HCT116 (cell line): Measurements from ENCODE around the gene H3-3A. TPM values are rescaled to one million over a fixed set of nuclear protein-coding genes. Genes with fewer than 3 reads are reported as not detected.

ENCODE experiments used
- ATAC-seq: fragments of 200-7000 bp; cut with Tn5 transposase; 2 replicates; pipeline ENCODE4 v1.9.1; 2020; ENCODE audit warnings: mild to moderate bottlenecking, moderate library complexity
- BruUV-seq: library from RNA; stranded (reverse); fragments of 400-500 nt; replicated peaks from 2 replicates; lab custom pipeline; 2021; lab: Mats Ljungman, UMichigan
- CTCF ChIA-PET: fragments of 300-600 bp; sonication (Branson Sonifier 250); formaldehyde crosslinking; loops from one replicate; lab custom pipeline; 2021; ENCODE audit warnings: antibody characterized with exemption; lab: Charles Lee
- POLR2A ChIA-PET: fragments of 300-600, 350-600 bp; sonication (Branson Sonifier 250); formaldehyde crosslinking; loops from one replicate; lab custom pipeline; 2021; ENCODE audit warnings: antibody characterized with exemption; lab: Charles Lee
- RAD21 ChIA-PET, 2 experiments: fragments of 300-600 bp; sonication (Branson Sonifier 250); formaldehyde crosslinking; loops; one replicate each; lab custom pipeline; 2023; ENCODE audit warnings: low total read pairs in 2 of 2; ENCODE audit not compliant: uncharacterized antibody in 2 of 2, unreplicated experiment in 2 of 2, low non-redundant PET in 1 of 2; lab: Charles Lee
- DNase-seq: peaks from one replicate; pipeline ENCODE4 v3.0.0-alpha.2; 2010; ENCODE audit warnings: low read depth, low spot score
- H2AFZ ChIP-seq: fragments of 200-600 bp; shearing (Covaris generic), sonication (generic); 2 replicates; pipeline ENCODE4 v1.6.1; 2017; ENCODE audit warnings: low read depth, mixed run types, mixed read lengths, antibody characterized with exemption, low read length; ENCODE audit not compliant: poor library complexity, severe bottlenecking
- H3K27ac ChIP-seq: 2 replicates; pipeline ENCODE4 v1.5.1; 2012; ENCODE audit warnings: low read depth, low read length
- H3K27me3 ChIP-seq: fragments of 200-600 bp; sonication (generic); 2 replicates; pipeline ENCODE4 v1.6.1; 2016; ENCODE audit warnings: mixed run types, low read length, mixed read lengths; ENCODE audit not compliant: insufficient read depth
- H3K36me3 ChIP-seq, 2 experiments: fragments of 200-500 bp in 1 of 2; fragments of 200-600 bp in 1 of 2; sonication (Bioruptor generic) in 1 of 2; sonication (generic) in 1 of 2; 2 replicates each; pipeline versions ENCODE4 v1.5.1 to v1.6.1; 2014 to 2016; ENCODE audit warnings: low read length in 2 of 2, inconsistent platforms in 1 of 2, mixed read lengths in 1 of 2, mixed run types in 1 of 2; ENCODE audit not compliant: insufficient read depth in 2 of 2, control insufficient read depth in 1 of 2
- H3K4me1 ChIP-seq, 2 experiments: fragments of 200-600 bp in 1 of 2; sonication (generic) in 1 of 2; 2 replicates each; pipeline versions ENCODE4 v1.5.1 to v1.6.1; 2012 to 2017; ENCODE audit warnings: low read length in 2 of 2, inconsistent platforms in 1 of 2, mild to moderate bottlenecking in 1 of 2, mixed read lengths in 1 of 2, mixed run types in 1 of 2, moderate library complexity in 1 of 2; ENCODE audit not compliant: insufficient read depth in 2 of 2, control insufficient read depth in 1 of 2
- H3K4me2 ChIP-seq: fragments of 200-600 bp; sonication (generic); 2 replicates; pipeline ENCODE4 v1.6.1; 2017; ENCODE audit warnings: mixed run types, low read length, mixed read lengths
- H3K4me3 ChIP-seq, 2 experiments: fragments of 200-600 bp in 1 of 2; sonication (generic) in 1 of 2; replicated peaks in 1 of 2; 2 replicates each; pipeline ENCODE4 v1.5.1; 2011 to 2016; ENCODE audit warnings: low read length in 2 of 2, control low read depth in 1 of 2, low read depth in 1 of 2, mild to moderate bottlenecking in 1 of 2, mixed read lengths in 1 of 2, mixed run types in 1 of 2
- H3K79me2 ChIP-seq: fragments of 200-600 bp; sonication (generic); 2 replicates; pipeline ENCODE4 v1.6.1; 2017; ENCODE audit warnings: mild to moderate bottlenecking, mixed run types, low read length, moderate library complexity, mixed read lengths; ENCODE audit not compliant: insufficient read depth
- H3K9ac ChIP-seq: fragments of 200-600 bp; sonication (generic); 2 replicates; pipeline ENCODE4 v1.6.1; 2016; ENCODE audit warnings: low read length, mixed read lengths
- H3K9me2 ChIP-seq: fragments of 200-600 bp; sonication (generic), shearing (Covaris generic); 2 replicates; pipeline ENCODE4 v1.6.1; 2017; ENCODE audit warnings: mixed run types, mild to moderate bottlenecking, moderate library complexity; ENCODE audit not compliant: insufficient read depth
- H3K9me3 ChIP-seq, 2 experiments: fragments of 200-500 bp in 1 of 2; fragments of 200-600 bp in 1 of 2; sonication (Bioruptor generic) in 1 of 2; sonication (generic) in 1 of 2; 2 replicates each; pipeline ENCODE4 v1.6.1; 2014 to 2017; ENCODE audit warnings: low read length in 2 of 2, mixed read lengths in 2 of 2, inconsistent platforms in 1 of 2, low read depth in 1 of 2, mild to moderate bottlenecking in 1 of 2, mixed run types in 1 of 2, moderate library complexity in 1 of 2; ENCODE audit not compliant: control insufficient read depth in 1 of 2, insufficient read depth in 1 of 2
- H4K20me1 ChIP-seq: fragments of 200-600 bp; sonication (generic), shearing (Covaris generic); 2 replicates; pipeline ENCODE4 v1.6.1; 2017; ENCODE audit warnings: mixed run types, mild to moderate bottlenecking, moderate library complexity; ENCODE audit not compliant: insufficient read depth
- intact Hi-C: fragments of 100-400 bp; cut with micrococcal nuclease; formaldehyde crosslinking; loops from 2 replicates; pipeline ENCODE4 v1.10.0; 2022
- total RNA-seq: library from RNA; stranded (reverse); gene quantifications from one replicate; pipeline ENCODE4 v1.2.1, GENCODE V29; 2021; ENCODE audit not compliant: unreplicated experiment
- TF ChIP-seq, protein P1 (sequence below): IDR thresholded peaks from 2 replicates; pipeline ENCODE4 v1.6.1; 2012; ENCODE audit warnings: low read depth
- TF ChIP-seq, protein P2 (sequence below), 3 experiments: fragments of 200-600 bp in 1 of 3; sonication (generic) in 1 of 3; IDR thresholded peaks in 2 of 3; conservative IDR thresholded peaks in 1 of 3; 2 replicates each; pipeline ENCODE4 v1.5.1; 2012 to 2017; ENCODE audit warnings: low read depth in 2 of 3, low read length in 2 of 3, antibody characterized with exemption in 1 of 3, borderline replicate concordance in 1 of 3, control low read depth in 1 of 3, mild to moderate bottlenecking in 1 of 3, mixed read lengths in 1 of 3, mixed run types in 1 of 3, moderate library complexity in 1 of 3; ENCODE audit not compliant: insufficient read depth in 1 of 3

Gene H3-3A
- total RNA-seq, 1 experiment from 2014 or later, result 386 TPM

DNA sequence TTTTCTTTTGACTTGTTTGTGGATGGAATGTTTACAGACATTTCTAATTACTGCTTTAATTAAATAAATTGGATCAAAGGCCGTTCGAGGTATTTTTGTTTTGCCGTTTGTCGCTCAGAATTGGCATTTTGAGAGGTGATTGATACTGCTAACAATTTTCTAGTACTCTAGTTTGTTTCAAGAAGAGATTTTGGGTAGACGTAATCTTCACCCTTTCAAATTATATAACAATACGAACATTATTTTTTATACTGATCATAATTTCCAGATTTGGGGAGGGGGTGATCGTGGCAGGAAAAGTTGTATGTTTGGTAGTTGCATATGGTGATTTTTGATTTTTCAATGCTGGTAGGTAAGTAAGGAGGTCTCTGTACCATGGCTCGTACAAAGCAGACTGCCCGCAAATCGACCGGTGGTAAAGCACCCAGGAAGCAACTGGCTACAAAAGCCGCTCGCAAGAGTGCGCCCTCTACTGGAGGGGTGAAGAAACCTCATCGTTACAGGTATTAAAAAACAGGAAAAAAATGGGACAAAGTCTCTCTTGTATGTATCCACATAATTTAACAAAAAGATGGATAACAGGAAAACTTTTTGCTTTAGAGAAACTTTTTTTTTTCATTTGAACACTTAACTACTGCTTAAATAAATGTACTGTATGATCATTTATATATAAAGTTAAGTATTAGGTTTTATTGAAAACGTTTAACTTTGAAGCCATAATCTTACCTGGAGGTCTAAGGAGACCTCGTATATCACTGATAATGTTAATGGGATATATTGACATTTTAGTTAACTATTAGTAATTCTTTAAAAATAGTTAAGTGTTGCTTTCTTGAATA, 1.7 kb downstream of the H3-3A start:
- intact Hi-C loops, result loop anchor here (1.0 to 10.0 kb wide), 2 partner anchors 58 to 589 kb away; no protein-coding TSS in a partner anchor
- ChIA-PET POLR2A (interaction anchor here (0.7 to 1.1 kb wide), 6 partner anchors 9 to 478 kb away, joined by 3 to 7 read pairs (median 4); partner anchors contain the start of gene SDE2), CTCF (interaction anchor here (0.6 to 1.6 kb wide), 32 partner anchors 8 to 589 kb away, joined by 3 to 39 read pairs (median 4); partner anchors contain the start of gene SDE2), RAD21 (interaction anchor here in 1 of 2 experiments (1.1 kb wide), 1 partner anchor 61 kb away, joined by 7 read pairs; no protein-coding TSS in a partner anchor)
- ATAC-seq (peak; percentile 7; the same call in 1 of the 2 replicates), DNase-seq (no peak)
- TF ChIP-seq, protein P1, sequence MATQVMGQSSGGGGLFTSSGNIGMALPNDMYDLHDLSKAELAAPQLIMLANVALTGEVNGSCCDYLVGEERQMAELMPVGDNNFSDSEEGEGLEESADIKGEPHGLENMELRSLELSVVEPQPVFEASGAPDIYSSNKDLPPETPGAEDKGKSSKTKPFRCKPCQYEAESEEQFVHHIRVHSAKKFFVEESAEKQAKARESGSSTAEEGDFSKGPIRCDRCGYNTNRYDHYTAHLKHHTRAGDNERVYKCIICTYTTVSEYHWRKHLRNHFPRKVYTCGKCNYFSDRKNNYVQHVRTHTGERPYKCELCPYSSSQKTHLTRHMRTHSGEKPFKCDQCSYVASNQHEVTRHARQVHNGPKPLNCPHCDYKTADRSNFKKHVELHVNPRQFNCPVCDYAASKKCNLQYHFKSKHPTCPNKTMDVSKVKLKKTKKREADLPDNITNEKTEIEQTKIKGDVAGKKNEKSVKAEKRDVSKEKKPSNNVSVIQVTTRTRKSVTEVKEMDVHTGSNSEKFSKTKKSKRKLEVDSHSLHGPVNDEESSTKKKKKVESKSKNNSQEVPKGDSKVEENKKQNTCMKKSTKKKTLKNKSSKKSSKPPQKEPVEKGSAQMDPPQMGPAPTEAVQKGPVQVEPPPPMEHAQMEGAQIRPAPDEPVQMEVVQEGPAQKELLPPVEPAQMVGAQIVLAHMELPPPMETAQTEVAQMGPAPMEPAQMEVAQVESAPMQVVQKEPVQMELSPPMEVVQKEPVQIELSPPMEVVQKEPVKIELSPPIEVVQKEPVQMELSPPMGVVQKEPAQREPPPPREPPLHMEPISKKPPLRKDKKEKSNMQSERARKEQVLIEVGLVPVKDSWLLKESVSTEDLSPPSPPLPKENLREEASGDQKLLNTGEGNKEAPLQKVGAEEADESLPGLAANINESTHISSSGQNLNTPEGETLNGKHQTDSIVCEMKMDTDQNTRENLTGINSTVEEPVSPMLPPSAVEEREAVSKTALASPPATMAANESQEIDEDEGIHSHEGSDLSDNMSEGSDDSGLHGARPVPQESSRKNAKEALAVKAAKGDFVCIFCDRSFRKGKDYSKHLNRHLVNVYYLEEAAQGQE, result no peak
- TF ChIP-seq, protein P2, sequence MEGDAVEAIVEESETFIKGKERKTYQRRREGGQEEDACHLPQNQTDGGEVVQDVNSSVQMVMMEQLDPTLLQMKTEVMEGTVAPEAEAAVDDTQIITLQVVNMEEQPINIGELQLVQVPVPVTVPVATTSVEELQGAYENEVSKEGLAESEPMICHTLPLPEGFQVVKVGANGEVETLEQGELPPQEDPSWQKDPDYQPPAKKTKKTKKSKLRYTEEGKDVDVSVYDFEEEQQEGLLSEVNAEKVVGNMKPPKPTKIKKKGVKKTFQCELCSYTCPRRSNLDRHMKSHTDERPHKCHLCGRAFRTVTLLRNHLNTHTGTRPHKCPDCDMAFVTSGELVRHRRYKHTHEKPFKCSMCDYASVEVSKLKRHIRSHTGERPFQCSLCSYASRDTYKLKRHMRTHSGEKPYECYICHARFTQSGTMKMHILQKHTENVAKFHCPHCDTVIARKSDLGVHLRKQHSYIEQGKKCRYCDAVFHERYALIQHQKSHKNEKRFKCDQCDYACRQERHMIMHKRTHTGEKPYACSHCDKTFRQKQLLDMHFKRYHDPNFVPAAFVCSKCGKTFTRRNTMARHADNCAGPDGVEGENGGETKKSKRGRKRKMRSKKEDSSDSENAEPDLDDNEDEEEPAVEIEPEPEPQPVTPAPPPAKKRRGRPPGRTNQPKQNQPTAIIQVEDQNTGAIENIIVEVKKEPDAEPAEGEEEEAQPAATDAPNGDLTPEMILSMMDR (IDR thresholded peaks at IDR 0.05 in 2 of 3, conservative IDR thresholded peaks at IDR 0.05 in 1 of 3; ENCODE audit: borderline replicate concordance in 1 of 3, insufficient read depth in 1 of 3, low read depth in 2 of 3, low read length in 2 of 3), result peak; percentile 41 to 72 (median 58); a peak in 5 of 6 replicates
- Histone ChIP-seq H4K20me1 (peaks cover 33% of the 10 kb centered on the region; the same call in 1 of the 2 replicates), H3K9me2 (no peaks in the 10 kb centered on the region), H3K4me2 (peak overlapping the region; percentile 92), H3K27me3 (no peaks in the 10 kb centered on the region), H3K79me2 (peaks cover 66% of the 10 kb centered on the region), H3K9me3 (no peaks in the 10 kb centered on the region), H3K4me3 (peak overlapping the region; percentile 80 to 88), H2AFZ (no peak overlapping the region), H3K27ac (peak overlapping the region; percentile 83), H3K9ac (peak overlapping the region; percentile 94), H3K4me1 (peaks cover 6 to 19% of the 10 kb centered on the region in 2 experiments; a peak in 3 of 4 replicates), H3K36me3 (peaks cover 29 to 34% of the 10 kb centered on the region in 2 experiments)
- no TSS peak for BruUV-seq
